GM18505 (cell line): Measurements from ENCODE around the gene SMR3A.

Experiments used
- ATAC-seq: cut with Tn5 transposase; IDR thresholded peaks from one replicate; pipeline ENCODE4 v1.9.1; 2021; ENCODE audit not compliant: unreplicated experiment
- POLR2A ChIP-seq: IDR thresholded peaks from 4 replicates; pipeline ENCODE4 v1.6.1; 2011; ENCODE audit warnings: borderline replicate concordance; ENCODE audit not compliant: insufficient read depth, insufficient read length; ENCODE audit errors: extremely low read depth

Gene SMR3A

DNA sequence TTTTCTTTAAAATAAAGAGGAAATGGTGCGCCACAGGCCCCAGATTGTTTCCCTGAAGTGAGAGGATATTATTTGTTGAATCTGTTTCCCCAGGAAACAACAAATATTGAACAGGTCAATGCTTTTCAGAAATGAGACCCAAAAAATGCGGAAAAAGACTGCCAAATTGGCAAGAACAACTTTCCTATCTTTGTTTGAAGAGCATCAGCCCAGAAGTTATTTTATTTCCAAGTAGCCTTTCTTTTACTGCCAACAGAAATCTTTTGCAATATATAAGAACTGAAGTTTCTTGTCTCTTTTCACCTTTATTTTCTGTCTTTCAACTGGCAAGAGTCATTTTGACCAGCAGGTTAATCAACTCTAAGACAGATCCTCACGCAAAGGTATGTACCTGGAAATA is at the start of gene SMR3A:
SMR3A (plus strand) TSS at position 301 of the 400 bp plus-strand sequence. CDS start 1,356 bp downstream, outside the sequence.
- no peak for TF ChIP-seq POLR2A
- ATAC-seq, result no peak

DNA sequence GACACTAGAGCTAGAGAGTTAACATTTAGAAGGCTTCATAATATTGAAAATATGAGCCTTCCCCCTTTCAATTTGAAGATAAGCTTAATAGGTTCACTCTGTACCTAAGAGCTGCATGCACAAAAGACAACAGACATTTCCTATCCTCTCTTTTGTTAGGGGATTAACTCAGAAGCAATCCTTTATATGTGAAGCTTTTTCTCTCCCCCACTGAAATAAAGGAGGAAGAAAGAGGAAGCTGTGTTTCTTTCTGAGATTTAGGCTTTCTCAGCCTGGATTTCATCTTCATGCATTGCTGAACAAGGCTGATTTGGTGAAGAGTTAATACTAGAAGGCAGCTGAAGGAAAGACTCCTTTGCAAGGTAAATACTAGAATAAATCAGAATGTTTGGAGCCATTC is 46.8 kb upstream of the SMR3A start:
- no peak for ATAC-seq
- no peak for TF ChIP-seq POLR2A

DNA sequence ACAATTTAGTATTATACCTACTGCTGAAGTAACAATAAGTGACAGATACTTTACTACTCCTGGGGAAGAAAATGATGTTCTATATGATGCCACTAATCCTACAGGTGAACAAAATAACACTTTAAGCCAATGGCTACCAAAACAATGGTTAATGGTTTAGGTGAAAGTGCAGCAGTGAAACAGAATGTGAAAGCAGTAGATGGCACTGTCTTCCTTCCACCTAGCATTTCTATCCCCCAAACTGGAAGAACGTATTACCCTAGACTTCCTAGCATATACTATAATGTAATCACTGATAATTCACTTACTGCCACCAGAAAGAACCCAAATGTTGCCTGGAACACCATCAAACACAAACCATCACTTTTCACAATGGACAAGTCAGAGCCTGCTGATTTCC is 44.6 kb upstream of the SMR3A start:
- TF ChIP-seq POLR2A, result no peak
- no peak for ATAC-seq

DNA sequence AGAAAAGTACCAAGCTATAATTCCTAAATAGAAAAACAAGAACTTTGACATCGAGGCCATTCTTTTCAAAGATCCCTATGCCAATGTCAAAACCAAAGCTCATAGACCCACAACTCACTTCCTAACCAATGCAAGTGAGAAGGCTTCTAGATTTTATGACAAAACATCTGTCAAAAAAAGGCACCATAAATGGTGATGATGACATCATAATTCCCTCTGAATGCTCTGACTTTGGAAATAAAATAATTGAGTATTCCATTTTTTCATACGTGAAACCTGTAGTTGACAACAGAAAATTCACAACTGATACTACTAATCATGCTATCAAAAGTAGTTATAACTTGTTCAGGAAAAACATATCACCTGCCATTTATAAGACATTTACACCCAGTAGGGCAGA is 34.5 kb upstream of the SMR3A start:
- ATAC-seq, result no peak
- TF ChIP-seq POLR2A, result no peak

DNA sequence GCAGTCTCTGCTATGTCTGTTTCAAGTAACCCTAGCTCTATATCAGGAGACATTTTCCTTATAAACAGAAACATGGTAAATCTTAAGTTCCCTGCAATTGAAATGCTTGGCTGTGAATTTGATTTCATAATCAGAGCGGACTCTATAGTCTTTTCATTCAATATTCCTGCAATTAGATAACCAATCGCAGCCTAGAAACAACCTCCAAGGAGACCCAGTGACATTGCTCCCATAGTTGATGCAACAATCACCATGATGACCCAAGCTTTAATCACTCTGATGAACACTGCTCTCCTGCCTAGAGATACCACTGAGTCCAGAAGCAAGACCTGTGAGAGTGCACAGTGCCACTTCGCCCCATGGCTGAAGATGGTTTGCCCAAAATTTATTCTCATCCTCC is 25.9 kb upstream of the SMR3A start, which contains the start of gene CABS1:
CABS1 (plus strand) TSS at position 301 of the 400 bp plus-strand sequence; CDS start at position 360, 59 bp downstream.
- no peak for TF ChIP-seq POLR2A

DNA sequence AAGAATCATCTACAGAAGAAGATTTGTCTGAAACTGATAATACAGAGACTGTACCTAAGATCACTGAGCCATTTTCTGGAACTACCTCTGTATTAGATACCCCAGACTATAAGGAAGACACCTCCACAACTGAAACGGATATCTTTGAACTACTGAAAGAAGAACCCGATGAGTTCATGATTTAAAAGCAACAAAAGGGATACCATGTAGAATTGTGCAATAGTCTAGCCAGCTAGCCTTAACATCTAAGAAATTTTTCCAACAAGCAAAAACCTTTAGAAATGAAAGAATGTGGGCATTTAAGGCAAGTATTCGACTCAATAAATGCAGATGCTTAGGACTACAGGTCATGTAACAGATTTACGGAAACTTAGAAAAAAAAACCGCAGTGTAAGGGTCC is 24.5 kb upstream of the SMR3A start:
- ATAC-seq, result no peak
- TF ChIP-seq POLR2A, result no peak

More for the DNA sequence above, 25.9 kb upstream of the SMR3A start, which contains the start of gene CABS1:
- no peak for ATAC-seq

DNA sequence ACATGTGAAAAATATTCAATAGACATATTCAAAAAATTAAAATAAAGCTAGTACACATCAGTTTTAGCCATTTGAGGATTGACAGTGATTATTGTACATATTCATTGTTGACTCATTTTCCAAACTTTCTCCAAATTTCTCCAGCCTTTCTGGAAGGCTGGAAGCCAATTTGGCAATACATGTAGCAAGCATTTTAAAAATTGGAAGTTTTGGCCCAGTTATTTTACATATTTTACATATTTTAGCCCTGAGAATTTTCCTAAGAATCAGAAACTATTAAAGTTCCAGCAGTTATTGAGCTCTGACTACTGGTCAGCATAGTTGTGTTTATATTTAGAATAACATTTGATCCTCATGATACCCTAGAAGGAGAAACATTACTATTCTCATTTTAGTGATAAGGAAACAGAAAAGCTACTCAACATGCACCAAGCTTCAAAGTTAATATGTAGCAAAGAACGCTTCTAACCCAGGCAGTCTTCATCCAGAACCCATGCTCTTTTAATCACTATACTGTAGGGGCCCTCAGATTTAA is 22.6 kb upstream of the SMR3A start:
- no peak for ATAC-seq
- TF ChIP-seq POLR2A, result no peak

DNA sequence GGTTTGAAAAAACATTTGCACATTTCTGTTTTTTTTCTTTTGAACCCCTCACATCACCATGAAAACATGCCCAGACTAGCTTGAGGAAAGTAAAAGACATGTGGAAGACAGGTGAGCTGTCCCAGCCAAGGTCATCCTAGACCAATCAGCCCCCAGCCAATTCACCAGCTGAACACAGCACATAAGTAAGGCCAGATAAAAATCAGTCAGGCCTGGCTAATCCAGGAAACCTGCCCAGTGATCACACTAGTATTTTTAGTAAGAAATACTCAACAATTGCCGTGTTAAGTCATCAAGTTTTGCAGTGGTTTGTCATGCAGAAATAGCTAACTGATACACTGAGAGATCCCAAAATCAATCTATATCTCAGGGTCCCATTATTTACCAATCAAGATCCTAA is 4.4 kb upstream of the SMR3A start:
- ATAC-seq, result no peak
- no peak for TF ChIP-seq POLR2A

DNA sequence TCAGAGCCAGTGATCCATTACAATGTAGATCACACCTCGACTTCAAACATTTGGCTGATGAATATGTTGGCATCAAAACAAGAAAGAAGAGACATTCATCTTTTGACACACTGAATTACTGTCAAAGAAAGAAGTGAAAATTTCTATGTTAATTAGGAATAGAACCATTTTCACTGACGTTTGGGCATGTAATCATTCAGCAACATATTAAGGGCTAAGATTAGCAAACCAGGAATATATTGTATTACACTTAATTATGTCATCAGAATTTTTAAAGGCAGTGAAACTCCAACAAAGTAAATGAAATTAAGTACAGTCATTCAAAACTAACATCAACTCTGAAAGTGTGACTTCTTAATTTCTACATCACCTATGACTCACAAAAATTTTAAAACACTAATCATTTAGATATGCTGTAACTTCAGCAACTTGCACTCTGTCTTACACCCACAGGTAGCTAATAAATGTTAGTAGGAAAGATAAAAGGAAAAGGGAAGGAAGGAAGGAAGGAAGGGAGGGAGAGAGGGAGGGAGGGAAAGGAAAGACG is 1.4 kb upstream of the SMR3A start:
- ATAC-seq, result no peak
- TF ChIP-seq POLR2A, result no peak

DNA sequence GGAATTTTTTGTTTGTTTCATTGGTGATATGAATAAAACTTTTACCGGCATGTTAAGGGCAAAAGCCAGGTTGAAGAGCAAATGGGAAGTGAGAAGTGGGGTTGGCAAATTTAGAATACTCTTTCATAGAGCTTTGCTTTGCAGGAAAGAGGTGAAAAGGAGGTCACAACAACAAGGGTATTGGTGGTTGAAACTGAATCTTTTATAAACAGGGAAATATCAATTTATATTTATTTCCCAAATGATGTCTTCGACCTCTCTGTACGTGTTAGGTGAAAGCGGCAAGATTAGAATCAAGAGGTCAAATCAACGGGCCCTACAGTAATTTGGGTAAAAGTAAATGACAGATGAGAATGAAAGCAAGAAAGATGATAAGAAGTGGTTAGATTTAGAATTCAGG is 3.4 kb downstream of the SMR3A start:
- no peak for TF ChIP-seq POLR2A
- no peak for ATAC-seq

DNA sequence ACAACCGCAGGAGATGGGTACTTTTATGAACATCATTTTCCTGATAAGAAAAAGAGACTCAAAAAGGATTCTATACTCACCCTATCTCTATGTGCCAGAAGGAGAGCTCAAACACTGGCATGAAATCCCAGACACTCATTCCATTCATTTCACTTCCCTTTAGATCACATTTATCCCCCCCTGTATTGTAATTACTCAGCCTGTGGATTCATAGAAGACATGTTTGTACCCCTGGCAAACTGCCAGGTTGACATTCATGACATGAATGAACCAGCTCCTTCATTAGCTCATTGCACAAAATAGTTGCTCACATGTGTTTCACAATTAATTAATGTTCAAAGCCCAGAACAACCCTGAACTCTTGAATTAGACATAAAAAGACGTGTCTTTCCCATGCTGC is 4.9 kb downstream of the SMR3A start:
- no peak for ATAC-seq
- TF ChIP-seq POLR2A, result no peak

DNA sequence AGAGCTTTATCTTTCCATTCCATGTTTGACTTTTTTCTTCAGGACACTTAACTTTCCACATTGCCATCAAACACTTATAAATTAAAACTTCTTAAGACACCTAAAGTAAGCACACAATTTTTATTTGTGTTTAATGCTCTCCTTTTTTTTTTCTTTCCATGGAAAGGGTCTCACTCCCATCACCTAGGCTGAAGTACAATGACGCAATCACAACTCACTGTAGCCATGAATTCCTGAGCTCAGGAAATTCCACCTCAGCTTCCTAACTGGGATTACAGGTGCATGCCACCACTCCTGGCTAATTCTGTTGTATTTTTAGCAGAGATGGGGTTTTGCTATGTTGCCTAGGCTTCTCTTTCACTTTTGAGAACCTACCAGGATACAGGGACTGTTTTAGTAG is 7.3 kb downstream of the SMR3A start:
- ATAC-seq, result no peak
- TF ChIP-seq POLR2A, result no peak

DNA sequence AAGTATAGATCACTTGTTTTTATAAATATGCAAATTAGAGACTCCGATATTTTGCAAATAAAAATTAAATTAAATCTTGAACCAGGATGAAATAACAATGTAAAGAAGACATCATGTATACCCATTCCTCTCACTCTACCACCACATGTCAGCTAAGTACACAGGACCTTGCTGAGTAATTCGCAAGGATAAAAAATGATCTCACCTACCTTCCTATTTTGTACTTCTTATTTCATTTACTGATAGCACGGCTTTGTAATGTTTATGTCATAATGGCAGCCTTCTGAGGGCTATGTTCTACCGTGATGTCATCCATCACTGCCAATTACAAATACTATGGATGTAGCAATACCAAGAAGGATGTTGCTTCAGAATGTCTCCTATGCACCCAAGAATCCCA is 11.4 kb downstream of the SMR3A start:
- no peak for TF ChIP-seq POLR2A
- no peak for ATAC-seq

DNA sequence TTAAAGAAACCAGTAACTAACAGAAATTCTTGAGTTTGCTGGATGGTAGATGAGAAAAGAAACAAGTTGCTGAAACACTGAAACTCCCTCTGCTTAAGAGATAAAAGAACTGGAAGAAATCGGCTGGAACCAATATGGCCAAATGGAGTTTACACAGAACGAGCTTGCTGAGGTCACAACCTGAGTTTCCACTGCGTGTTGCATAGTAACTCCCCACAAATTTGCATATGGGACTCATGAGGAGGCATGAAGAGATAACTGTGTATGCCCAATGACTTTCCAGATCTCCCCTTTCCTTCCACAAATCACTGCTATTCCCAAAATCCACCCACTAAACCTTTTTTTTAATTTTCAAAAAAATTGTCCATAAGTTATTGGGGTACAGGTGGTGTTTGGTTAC is 12.2 kb downstream of the SMR3A start:
- no peak for ATAC-seq
- no peak for TF ChIP-seq POLR2A

DNA sequence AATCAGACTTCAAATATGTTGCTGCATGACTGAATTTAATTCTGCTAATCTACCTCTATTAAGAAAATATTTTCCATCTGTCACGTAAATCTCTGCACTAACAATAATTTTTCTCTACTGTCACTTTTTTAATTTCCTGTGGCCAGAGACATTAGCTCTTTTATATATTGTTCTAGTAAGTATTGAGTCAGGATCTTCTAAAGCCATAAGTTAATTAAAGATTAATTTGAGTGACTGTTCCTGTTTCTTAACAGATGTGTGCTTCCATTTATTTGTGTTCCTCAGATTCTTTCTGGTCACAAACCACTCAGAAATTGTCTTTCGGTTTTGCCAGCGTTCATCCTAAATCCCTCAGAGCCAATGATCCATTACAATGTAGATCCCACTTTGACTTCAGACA is 20.0 kb downstream of the SMR3A start:
- ATAC-seq, result no peak
- no peak for TF ChIP-seq POLR2A
